SH-SY5Y (cell line): ENCODE data around the gene KCNAB1.

Experiments
- GATA2 ChIP-seq: IDR thresholded peaks from 2 replicates; pipeline ENCODE4 v1.6.1; 2011; ENCODE audit warnings: mild to moderate bottlenecking, low read depth, low read length
- GATA3 ChIP-seq: IDR thresholded peaks from 2 replicates; pipeline ENCODE4 v1.6.1; 2011; ENCODE audit warnings: low read depth, mild to moderate bottlenecking, low read length, moderate library complexity

DNA sequence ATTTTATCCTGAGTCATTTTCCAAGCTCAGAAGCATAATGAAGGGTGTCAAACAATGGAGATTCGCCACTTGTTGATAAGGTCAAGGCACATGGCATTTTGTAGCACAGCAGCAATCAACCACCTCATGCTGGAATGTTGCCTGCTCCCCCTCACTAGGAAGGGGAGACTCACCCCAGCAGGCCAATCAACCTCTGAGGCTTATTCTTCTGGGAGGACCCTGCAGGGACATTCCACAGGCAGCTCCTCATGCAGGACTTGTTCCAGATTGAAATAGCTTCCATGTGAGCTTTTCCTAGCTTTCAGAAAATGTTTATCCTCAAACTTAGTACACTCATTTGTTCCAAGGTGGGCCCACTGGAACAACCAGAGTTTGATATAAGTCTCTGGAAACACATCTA lies 356.9 kb downstream of the KCNAB1 start:
- no peak for TF ChIP-seq GATA2
- TF ChIP-seq GATA3, result no peak
